Activated naive CD4-positive, alpha-beta T cell treated with anti-CD3 and anti-CD28 coated beads, Interleukin-2, amount 50 U/mL, for 16 hours (primary cell): Measurements from ENCODE around the gene EDIL3.
"Not testable (repeated sequence)": the region's sequence is repeated elsewhere in the genome, so short reads cannot be mapped to it uniquely, and the experiment has no call there.

Source experiments
- DNase-seq: peaks from one replicate; pipeline ENCODE4 v3.0.0-alpha.2; 2020

The EDIL3 gene

GRCh38 chr5:84253946-84254345 is 130.7 kb downstream of the EDIL3 start:
- no peak for DNase-seq

GRCh38 chr5:84251503-84251902 is 133.2 kb downstream of the EDIL3 start:
- DNase-seq, result no peak

GRCh38 chr5:84249918-84250630 is 134.6 kb downstream of the EDIL3 start:
- no peak for DNase-seq

GRCh38 chr5:84248013-84248412 is 136.7 kb downstream of the EDIL3 start:
- DNase-seq, result no peak

GRCh38 chr5:84242286-84242685 is 142.4 kb downstream of the EDIL3 start:
- DNase-seq, result no peak

- no peak for DNase-seq
Measured at GRCh38 chr5:84239494-84239893, 145.2 kb downstream of the EDIL3 start.

- DNase-seq, result no peak
Measured at GRCh38 chr5:84237126-84237525, 147.6 kb downstream of the EDIL3 start.

GRCh38 chr5:84231433-84231832 is 153.2 kb downstream of the EDIL3 start:
- no peak for DNase-seq

- DNase-seq, result no peak
Measured at GRCh38 chr5:84229045-84229444, 155.6 kb downstream of the EDIL3 start.

- DNase-seq, result no peak
Measured at GRCh38 chr5:84228266-84228665, 156.4 kb downstream of the EDIL3 start.

GRCh38 chr5:84227236-84227635 is 157.4 kb downstream of the EDIL3 start:
- no peak for DNase-seq

- DNase-seq, result no peak
Measured at GRCh38 chr5:84218546-84218945, 166.1 kb downstream of the EDIL3 start.

- DNase-seq, result no peak
Measured at GRCh38 chr5:84215521-84215920, 169.2 kb downstream of the EDIL3 start.

GRCh38 chr5:84213861-84214260 is 170.8 kb downstream of the EDIL3 start:
- DNase-seq, result no peak

- no peak for DNase-seq
Measured at GRCh38 chr5:84213212-84213611, 171.5 kb downstream of the EDIL3 start.

GRCh38 chr5:84204772-84205171 is 179.9 kb downstream of the EDIL3 start:
- no peak for DNase-seq

- no peak for DNase-seq
Measured at GRCh38 chr5:84202136-84202535, 182.5 kb downstream of the EDIL3 start.

GRCh38 chr5:84197538-84197937 is 187.1 kb downstream of the EDIL3 start:
- DNase-seq, result no peak

- no peak for DNase-seq
Measured at GRCh38 chr5:84191281-84191680, 193.4 kb downstream of the EDIL3 start.

GRCh38 chr5:84184857-84185256 is 199.8 kb downstream of the EDIL3 start:
- no peak for DNase-seq

- no peak for DNase-seq
Measured at GRCh38 chr5:84181093-84181492, 203.6 kb downstream of the EDIL3 start.

GRCh38 chr5:84168841-84169240 is 215.8 kb downstream of the EDIL3 start:
- DNase-seq, result no peak

GRCh38 chr5:84163671-84164070 is 221.0 kb downstream of the EDIL3 start:
- DNase-seq, result no peak

- DNase-seq, result no peak
Measured at GRCh38 chr5:84162695-84163094, 222.0 kb downstream of the EDIL3 start.

GRCh38 chr5:84160650-84161049 is 224.0 kb downstream of the EDIL3 start:
- not testable (repeated sequence) for DNase-seq
